HG02852 (cell line): ENCODE data around the gene BTBD9.

Experiments used
- ATAC-seq: cut with Tn5 transposase; IDR thresholded peaks from one replicate; pipeline ENCODE4 v1.9.1; 2021; ENCODE audit warnings: mild to moderate bottlenecking, moderate library complexity; ENCODE audit not compliant: unreplicated experiment

Gene BTBD9

DNA sequence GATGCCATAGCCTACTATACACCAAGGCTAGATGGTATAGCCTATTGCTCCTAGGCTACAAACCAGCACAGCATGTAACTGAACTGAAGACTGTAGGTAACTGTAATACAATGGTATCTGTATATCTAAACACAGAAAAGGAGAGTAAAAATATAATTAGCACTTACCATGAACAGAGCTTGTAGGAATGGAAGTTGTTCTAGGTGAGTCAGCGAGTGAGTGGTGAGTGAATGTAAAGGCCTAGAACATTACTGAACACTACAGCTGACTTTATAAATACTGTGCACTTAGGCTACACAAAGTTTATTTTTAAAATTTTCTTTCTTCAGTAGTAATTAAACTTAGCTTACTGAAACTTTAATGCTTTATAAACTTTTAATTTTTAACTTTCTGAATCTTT lies 129.5 kb downstream of the BTBD9 start:
- ATAC-seq, result no peak

GRCh38 chr6:38509713-38510112 lies 130.0 kb downstream of the BTBD9 start:
- ATAC-seq, result no peak

DNA sequence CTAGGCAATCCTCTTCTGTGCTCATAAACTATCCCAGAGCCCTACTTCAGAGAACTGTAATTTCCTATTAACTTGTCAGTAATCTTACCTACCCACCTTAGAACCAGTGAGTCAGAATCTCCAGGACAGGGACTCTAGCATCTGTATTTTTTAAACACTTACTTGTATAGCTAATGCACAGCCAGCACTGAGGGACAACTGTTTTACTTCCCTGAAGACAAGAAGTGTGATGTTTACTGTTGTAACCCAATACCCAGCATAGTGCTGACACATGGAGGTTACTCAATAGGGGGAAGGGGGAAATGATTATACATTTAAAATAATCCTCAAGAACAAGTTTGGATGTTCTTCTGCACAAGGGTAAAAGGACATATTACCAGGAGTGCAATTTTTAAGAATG lies 130.8 kb downstream of the BTBD9 start:
- no peak for ATAC-seq

- ATAC-seq, result no peak
Measured at GRCh38 chr6:38508286-38508685, 131.4 kb downstream of the BTBD9 start.

GRCh38 chr6:38507173-38507572 lies 132.6 kb downstream of the BTBD9 start:
- ATAC-seq, result no peak

DNA sequence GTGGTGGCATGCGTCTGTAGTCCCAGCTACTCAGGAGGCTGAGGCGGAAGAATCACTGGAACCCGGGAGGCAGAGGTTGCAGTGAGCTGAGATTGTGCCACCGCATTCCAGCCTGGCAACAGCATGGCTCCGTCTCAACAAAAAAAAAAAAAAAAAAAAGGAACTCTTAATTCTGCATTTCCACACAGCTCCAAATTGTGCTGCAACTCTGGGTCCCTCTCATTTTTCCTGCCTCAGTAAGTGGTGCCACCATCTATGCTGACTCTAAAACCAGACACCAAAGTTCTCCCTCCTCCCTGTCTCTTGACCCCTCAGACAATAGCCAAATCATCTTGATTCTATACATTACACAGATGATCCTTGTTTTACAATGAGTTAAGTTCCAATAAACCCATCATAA lies 133.9 kb downstream of the BTBD9 start:
- no peak for ATAC-seq

- no peak for ATAC-seq
Measured at GRCh38 chr6:38504996-38505395, 134.7 kb downstream of the BTBD9 start.

DNA sequence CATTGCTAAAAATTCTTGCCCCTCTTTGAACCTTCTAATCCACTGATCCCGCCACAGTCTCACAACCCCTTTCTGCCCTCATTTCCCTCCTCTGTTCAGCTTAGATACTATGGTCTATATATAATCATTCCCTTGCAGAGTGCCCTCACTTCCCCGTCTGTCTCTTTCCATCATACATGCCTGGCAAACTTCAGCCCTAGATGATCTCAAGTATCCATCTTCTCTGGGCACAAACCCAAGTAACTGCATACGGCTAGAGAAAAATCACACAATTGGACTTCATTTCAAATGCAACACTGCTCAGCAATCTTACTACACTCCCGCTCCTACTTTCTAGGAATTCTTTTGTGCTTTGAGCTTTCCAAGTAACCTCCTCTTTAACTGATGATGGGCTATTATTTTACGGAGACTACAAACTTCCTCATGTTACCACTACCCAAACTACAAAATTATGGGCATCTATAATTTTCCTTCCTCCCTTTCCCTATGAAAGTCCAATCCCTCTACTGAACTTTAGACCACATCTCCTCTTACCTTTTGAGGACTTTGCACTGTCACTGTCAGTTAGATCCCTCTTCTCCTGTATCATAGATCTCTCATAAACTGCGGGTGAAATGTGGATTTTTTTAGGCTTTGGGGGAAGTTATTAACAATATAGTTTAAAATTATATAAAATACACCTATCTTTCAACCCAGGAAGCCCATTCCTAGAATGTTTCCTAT lies 135.6 kb downstream of the BTBD9 start:
- ATAC-seq, result no peak

DNA sequence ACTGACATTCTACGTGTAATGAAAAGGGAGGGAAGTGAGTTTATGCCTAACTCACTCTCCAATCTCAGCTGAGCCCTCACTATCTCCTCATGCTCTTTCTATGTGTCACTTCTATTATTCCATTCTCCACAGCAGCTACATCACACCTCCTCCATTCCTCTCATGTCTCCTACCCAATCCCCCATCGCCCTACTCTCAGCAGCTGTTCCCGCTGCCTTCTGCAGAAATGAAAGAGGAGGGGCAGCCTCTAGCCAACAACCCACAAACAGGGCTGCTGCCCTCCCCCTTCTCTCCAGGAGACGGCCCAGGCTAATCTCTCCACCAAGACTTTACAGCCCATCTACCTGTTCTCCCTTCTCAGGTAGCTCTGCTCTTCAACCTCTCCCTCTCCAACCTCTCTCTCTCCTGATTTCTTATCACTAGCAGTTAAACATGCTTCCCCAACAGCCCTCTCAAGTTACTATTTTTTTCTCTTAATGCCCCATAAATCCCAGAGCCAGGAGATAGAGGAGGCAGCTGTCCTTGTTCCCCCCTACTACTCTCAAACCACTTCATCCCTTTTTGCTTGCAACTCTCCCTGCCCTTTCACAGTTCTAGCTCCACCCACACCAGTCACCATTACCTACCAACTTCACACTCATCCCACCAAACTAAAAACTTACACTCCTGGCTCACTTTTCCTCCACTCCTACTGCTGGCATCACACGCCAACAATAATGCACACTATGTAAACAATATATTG lies 136.5 kb downstream of the BTBD9 start:
- no peak for ATAC-seq

DNA sequence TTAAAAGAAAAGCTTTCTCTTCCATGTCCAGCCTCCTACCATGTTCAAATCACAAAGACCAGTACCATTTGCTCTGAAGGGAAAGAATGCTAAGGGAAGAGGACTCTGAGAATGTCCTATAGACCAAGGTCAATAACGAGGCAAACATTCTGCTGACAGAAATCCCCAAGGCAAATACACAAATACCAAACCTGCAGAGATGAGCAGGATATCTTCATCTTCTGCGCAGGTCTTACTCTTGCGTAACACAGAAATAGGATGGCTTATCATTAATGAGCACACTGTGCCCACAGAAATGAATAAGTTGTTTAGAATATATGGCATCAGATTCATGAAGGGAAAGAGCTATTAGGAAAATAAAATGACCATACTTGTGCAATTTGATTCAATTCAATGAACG lies 137.3 kb downstream of the BTBD9 start:
- no peak for ATAC-seq

DNA sequence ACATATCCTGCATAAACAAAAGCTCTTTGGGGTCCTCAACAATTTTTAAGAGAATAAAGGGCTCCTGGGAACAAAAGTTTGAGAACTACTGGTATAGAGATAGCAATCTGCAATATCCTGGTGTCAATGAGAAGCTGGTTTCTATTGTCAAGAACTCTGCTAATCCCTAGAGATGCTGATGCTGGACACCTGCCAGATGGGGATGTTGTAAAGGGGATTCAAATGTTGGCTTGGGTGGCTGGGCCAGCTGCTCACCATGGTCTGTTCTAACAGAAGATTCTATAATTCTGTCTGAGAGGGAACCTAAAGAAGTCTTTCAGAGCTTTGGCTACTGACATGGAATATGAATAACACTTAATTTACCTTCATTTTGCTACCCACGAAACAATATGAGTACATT lies 137.8 kb downstream of the BTBD9 start:
- no peak for ATAC-seq

GRCh38 chr6:38499529-38500096 lies 140.1 kb downstream of the BTBD9 start:
- ATAC-seq, result no peak

DNA sequence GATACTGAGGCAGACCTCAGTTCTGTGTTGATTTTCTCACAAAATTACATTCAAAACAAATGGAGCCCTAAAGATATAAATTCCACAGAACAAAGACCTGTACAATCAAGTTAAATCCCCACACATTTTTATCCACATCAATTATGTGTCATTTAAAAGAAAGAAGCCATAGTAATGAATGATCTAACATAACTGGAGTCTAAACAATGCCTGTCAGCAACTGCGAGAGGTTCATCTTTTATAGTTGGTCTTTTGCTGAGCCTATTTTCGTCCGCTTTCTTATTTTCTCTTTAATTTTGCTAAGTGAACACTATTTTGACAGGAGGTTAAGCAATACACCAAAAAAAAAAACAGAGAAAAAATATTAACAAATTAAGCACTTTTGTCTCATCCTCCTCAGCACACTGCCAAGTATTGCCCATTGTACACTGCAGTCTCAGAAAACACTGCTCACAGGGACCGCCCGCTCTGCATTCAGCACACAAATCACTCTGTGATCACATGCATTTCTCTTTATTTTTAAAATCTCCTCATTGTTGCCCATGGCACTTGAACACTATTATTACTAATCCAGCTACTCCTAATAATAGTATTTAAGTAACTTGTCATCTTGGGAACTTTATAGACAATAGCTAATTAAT lies 140.8 kb downstream of the BTBD9 start:
- no peak for ATAC-seq

GRCh38 chr6:38498085-38498484 lies 141.6 kb downstream of the BTBD9 start:
- ATAC-seq, result no peak

DNA sequence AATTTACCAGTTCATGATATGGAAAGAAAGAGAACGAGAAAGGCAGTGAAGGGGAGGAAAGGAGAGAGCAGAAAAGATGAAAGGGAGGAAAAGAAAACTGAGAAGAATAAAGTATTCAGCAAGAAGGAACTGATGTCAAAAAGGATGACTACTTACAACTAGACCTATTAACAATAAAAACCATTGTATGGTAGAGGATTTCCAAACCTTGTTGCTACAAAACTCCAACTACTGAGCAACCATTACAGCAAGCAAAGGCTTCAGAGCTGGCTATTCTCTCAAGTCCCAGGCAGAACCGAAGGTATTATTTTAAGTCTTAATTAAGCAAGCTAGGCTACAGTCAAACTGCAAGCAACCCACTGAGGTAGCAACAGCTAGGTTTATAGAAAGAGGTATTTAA lies 142.2 kb downstream of the BTBD9 start:
- no peak for ATAC-seq

DNA sequence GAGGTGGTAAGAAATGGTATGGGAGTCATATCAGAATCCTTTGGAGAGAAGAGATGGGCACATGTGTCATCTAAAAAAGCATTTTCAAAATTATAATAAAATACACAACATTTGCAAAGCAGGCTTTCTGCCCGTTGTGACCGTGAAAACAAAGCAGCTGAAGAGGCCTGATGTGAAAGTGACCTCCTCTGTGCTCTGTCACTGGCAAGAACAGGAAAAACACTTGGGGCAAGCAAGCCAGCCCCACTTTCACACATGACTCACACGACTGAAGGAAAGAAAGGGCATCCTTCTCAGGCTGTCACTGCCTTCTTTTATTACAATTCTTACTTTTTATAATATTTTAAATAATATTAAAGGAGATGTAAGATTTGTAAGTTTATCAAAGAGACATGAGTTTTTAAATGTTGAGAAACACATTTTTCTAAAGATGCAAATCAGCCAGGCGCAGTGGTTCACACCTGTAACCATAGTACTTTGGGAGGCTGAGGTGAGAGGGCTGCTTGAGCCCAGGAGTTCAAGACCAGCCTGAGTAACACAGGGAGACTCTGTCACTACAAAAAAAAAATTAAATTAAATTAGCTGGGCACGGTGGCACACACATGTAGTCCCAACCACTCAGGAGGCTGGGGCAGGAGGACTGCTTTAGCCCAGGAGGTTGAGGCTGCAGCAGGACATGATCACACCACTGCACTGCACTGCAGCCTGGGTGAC lies 143.7 kb downstream of the BTBD9 start:
- ATAC-seq, result peak; percentile 56

GRCh38 chr6:38495518-38495917 lies 144.2 kb downstream of the BTBD9 start:
- no peak for ATAC-seq

- no peak for ATAC-seq
Measured at GRCh38 chr6:38493931-38494547, 145.7 kb downstream of the BTBD9 start.

DNA sequence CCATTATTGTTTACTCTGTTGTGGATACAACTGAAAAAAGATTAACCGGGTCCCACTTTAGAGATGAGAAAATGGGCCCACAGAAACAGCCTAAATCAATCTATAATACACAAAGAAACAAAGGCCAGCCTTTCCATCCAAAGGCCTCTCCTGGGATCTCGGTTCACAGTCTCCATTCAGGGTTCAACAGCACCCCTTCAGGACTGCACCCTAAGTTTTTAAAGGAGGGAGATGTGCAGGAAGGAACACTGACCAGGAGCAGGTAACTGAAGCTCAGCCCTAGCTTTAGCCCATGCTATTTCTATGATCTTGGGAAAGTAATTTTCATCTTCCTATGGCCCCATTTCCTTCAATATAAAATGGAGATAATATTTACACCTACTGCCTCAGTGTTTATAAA lies 147.7 kb downstream of the BTBD9 start:
- no peak for ATAC-seq

DNA sequence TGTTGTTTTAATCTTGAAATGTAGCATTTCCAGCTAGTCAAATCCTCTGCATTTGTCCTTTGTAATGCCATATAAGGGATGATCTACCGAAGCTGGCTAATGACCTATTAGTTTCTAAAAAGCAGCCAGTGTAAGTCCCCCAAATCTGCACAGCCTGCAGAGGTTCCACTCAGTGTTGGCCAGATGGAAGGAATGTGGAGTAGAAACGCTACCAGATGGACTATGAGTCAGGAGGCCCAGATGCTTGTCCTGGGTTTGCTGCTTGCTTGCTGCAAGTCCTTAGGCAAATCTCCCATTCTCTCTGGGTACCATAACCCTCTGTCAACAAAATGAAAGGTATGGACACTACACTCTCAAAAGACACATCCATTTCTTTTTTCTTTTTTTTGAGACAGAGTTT lies 149.8 kb downstream of the BTBD9 start:
- no peak for ATAC-seq

DNA sequence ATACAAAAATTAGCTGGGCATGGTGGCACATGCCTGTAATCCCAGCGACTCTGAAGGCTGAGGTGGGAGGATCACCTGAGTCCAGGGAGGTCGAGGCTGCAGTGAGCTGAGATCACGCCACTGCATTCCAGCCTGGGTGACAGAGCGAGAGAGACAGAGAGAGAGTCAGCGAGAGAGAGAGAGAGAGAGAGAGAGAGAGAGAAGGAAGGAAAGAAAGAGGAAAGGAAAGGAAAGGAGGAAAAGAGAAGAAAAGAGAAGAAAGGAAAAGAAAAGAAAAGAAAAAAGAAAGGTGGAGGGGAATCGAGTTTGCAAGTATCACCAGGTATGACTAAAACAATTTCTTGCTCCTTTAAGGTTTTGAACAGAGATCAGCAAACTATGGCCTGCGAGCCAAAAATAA lies 152.3 kb downstream of the BTBD9 start:
- ATAC-seq, result no peak
